Keratinocyte (primary cell): ENCODE measurements around the gene ARHGEF28. TPM values are rescaled to one million over a fixed set of nuclear protein-coding genes. Genes with fewer than 3 reads are reported as not detected.
A peak's percentile ranks its signal among the peaks of the same experiment; 100 is the strongest.

Source experiments
- DNase-seq: peaks from one replicate; pipeline ENCODE4 v3.0.0-alpha.2; 2011; ENCODE audit warnings: low read depth, missing footprints, low spot score
- FAIRE-seq: peaks from 2 replicates; lab custom pipeline; 2011; peaks lifted over from hg19 to GRCh38; lab: Jason Lieb, UNC
- H2AFZ ChIP-seq: 2 replicates; pipeline ENCODE4 v1.6.0; 2012; ENCODE audit warnings: low read length, control low read depth, inconsistent platforms; ENCODE audit not compliant: control insufficient read depth
- H3K27ac ChIP-seq: 2 replicates; pipeline ENCODE4 v1.5.1; 2011; ENCODE audit warnings: low read length; ENCODE audit not compliant: control insufficient read depth, insufficient read depth
- H3K27me3 ChIP-seq: 3 replicates; pipeline ENCODE4 v1.6.0; 2011; ENCODE audit warnings: low read length; ENCODE audit not compliant: control insufficient read depth, insufficient read depth; ENCODE audit errors: extremely low read depth
- H3K36me3 ChIP-seq, 2 experiments: 2 replicates in 1 of 2; 3 replicates in 1 of 2; pipeline ENCODE4 v1.5.1; 2011; ENCODE audit warnings: low read length in 2 of 2, mild to moderate bottlenecking in 1 of 2; ENCODE audit not compliant: control insufficient read depth in 2 of 2, insufficient read depth in 2 of 2; ENCODE audit errors: extremely low read depth in 1 of 2
- H3K4me1 ChIP-seq: 3 replicates; pipeline ENCODE4 v1.5.1; 2011; ENCODE audit warnings: low read length; ENCODE audit not compliant: control insufficient read depth, insufficient read depth; ENCODE audit errors: extremely low read depth
- H3K4me2 ChIP-seq: 3 replicates; pipeline ENCODE4 v1.6.0; 2011; ENCODE audit warnings: low read depth, low read length; ENCODE audit not compliant: control insufficient read depth, insufficient read depth; ENCODE audit errors: extremely low read depth
- H3K4me3 ChIP-seq, 3 experiments: fragments of 200-600 bp in 1 of 3; sonication (generic) in 1 of 3; 2 replicates in 2 of 3; 3 replicates in 1 of 3; pipeline ENCODE4 v1.5.1; 2011 to 2016; ENCODE audit warnings: low read length in 3 of 3, mild to moderate bottlenecking in 3 of 3, control low read depth in 2 of 3, inconsistent platforms in 1 of 3, low read depth in 1 of 3, mixed read lengths in 1 of 3, mixed run types in 1 of 3, moderate library complexity in 1 of 3; ENCODE audit not compliant: control insufficient read depth in 2 of 3, insufficient read depth in 2 of 3; ENCODE audit errors: extremely low read depth in 1 of 3
- H3K79me2 ChIP-seq: 2 replicates; pipeline ENCODE4 v1.6.0; 2012; ENCODE audit warnings: low read length; ENCODE audit not compliant: control insufficient read depth, insufficient read depth
- H3K9ac ChIP-seq: 3 replicates; pipeline ENCODE4 v1.6.0; 2011; ENCODE audit warnings: low read length; ENCODE audit not compliant: control insufficient read depth, insufficient read depth; ENCODE audit errors: extremely low read depth
- H3K9me1 ChIP-seq: 3 replicates; pipeline ENCODE4 v1.6.0; 2011; ENCODE audit warnings: low read length; ENCODE audit not compliant: control insufficient read depth, insufficient read depth; ENCODE audit errors: extremely low read depth
- H3K9me3 ChIP-seq: 2 replicates; pipeline ENCODE4 v1.5.1; 2012; ENCODE audit warnings: low read depth, low read length; ENCODE audit not compliant: control insufficient read depth
- H4K20me1 ChIP-seq: 3 replicates; pipeline ENCODE4 v1.6.0; 2011; ENCODE audit warnings: low read length; ENCODE audit not compliant: control insufficient read depth, insufficient read depth; ENCODE audit errors: extremely low read depth
- CTCF ChIP-seq, 3 experiments: IDR thresholded peaks in 1 of 3; conservative IDR thresholded peaks in 1 of 3; optimal IDR thresholded peaks in 1 of 3; 2 replicates in 2 of 3; 3 replicates in 1 of 3; pipeline versions ENCODE3 to v1.5.1; 2011; ENCODE audit warnings: low read length in 3 of 3, mild to moderate bottlenecking in 3 of 3, moderate library complexity in 2 of 3, control low read depth in 1 of 3, inconsistent platforms in 1 of 3; ENCODE audit not compliant: insufficient read depth in 2 of 3; ENCODE audit errors: extremely low read depth in 1 of 3
- EZH2 ChIP-seq: IDR thresholded peaks from one replicate; pipeline ENCODE4 v1.6.1; 2012; ENCODE audit warnings: inconsistent platforms, mild to moderate bottlenecking, low read length, moderate library complexity
- dilution Hi-C: fragments of 300-500 bp; cut with MboI; formaldehyde crosslinking; loops from one replicate; pipeline ENCODE4 v1.7.0; 2020; ENCODE audit warnings: low sequenced_read_pairs; ENCODE audit not compliant: extremely low pct_ligation_motif_present
- polyA plus RNA-seq, 5 experiments: library from polyadenylated mRNA; depleted of rRNA in 3 of 5; stranded (reverse) in 3 of 5; stranded (forward) in 1 of 5; unstranded in 1 of 5; fragments of >200 nt; gene quantifications; 1 replicate in 1 of 5; 2 replicates in 3 of 5; 3 replicates in 1 of 5; pipeline versions ENCODE4 v1.2.1 to v1.2.3, GENCODE V29; 2011 to 2012; ENCODE audit warnings: missing spikeins in 2 of 5, low read depth in 1 of 5, low replicate concordance in 1 of 5

Gene ARHGEF28
- polyA plus RNA-seq, 1 donor (not counting 4 experiments of a cell fraction or from before 2014, with no cell fraction given), result 31.6 TPM

- no peaks in the 10 kb centered on the region for H4K20me1 ChIP-seq
- FAIRE-seq (no peak), DNase-seq (no peak)
- no peak overlapping the region for H3K9ac ChIP-seq
- H2AFZ ChIP-seq, result no peak overlapping the region
- TF ChIP-seq CTCF (optimal IDR thresholded peaks at IDR 0.05 in 1 of 3, IDR thresholded peaks at IDR 0.05 in 1 of 3, conservative IDR thresholded peaks at IDR 0.05 in 1 of 3; ENCODE audit: extremely low read depth in 1 of 3, insufficient read depth in 2 of 3, low read length in 3 of 3) (no peak), EZH2 (no peak)
- no peaks in the 10 kb centered on the region for H3K9me1 ChIP-seq
- no peaks in the 10 kb centered on the region for H3K9me3 ChIP-seq
- dilution Hi-C loops, result no loop called here
- peak overlapping the region; percentile 90 for H3K27ac ChIP-seq
- no peak overlapping the region for H3K4me2 ChIP-seq
- no peak overlapping the region for H3K4me3 ChIP-seq
- H3K36me3 ChIP-seq, result peaks cover 0 to 7% of the 10 kb centered on the region in 2 experiments
- peaks cover 19% of the 10 kb centered on the region for H3K79me2 ChIP-seq
- peaks cover 63% of the 10 kb centered on the region for H3K4me1 ChIP-seq
- no peaks in the 10 kb centered on the region for H3K27me3 ChIP-seq
Measured at GRCh38 chr5:73825199-73825598, 199.2 kb downstream of the ARHGEF28 start.

GRCh38 chr5:73825736-73826135 lies 199.7 kb downstream of the ARHGEF28 start:
- peaks cover 62% of the 10 kb centered on the region for H3K4me1 ChIP-seq
- TF ChIP-seq CTCF (optimal IDR thresholded peaks at IDR 0.05 in 1 of 3, IDR thresholded peaks at IDR 0.05 in 1 of 3, conservative IDR thresholded peaks at IDR 0.05 in 1 of 3; ENCODE audit: extremely low read depth in 1 of 3, insufficient read depth in 2 of 3, low read length in 3 of 3) (no peak), EZH2 (no peak)

More at GRCh38 chr5:73825736-73826135, 199.7 kb downstream of the ARHGEF28 start:
- dilution Hi-C loops, result no loop called here
- Histone ChIP-seq H3K27me3 (no peaks in the 10 kb centered on the region), H3K9ac (peak overlapping the region; percentile 1), H3K36me3 (peaks cover 0 to 3% of the 10 kb centered on the region in 2 experiments), H3K9me1 (no peaks in the 10 kb centered on the region), H3K9me3 (no peaks in the 10 kb centered on the region), H3K27ac (peak overlapping the region; percentile 90), H2AFZ (no peak overlapping the region), H3K4me2 (peak overlapping the region; percentile 49), H4K20me1 (no peaks in the 10 kb centered on the region), H3K79me2 (peaks cover 17% of the 10 kb centered on the region), H3K4me3 (no peak overlapping the region)
- no peak for FAIRE-seq
- no peak for DNase-seq
